ENCODE results near the gene TRIM17.

Gene TRIM17

GRCh38 chr1:228416217-228416933 is at the start of gene TRIM17:
TRIM17 (minus strand) TSS chr1:228416861; CDS start chr1:228415072, 1,789 bp downstream.
- no peak for DNase-seq (ENCODE audit: extremely low read depth in 1 of 2, low read depth in 1 of 2)

- DNase-seq (ENCODE audit: extremely low read depth in 1 of 2, low read depth in 1 of 2), result no peak
Measured at GRCh38 chr1:228465571-228466146, 49.0 kb upstream of the TRIM17 start.

DNA sequence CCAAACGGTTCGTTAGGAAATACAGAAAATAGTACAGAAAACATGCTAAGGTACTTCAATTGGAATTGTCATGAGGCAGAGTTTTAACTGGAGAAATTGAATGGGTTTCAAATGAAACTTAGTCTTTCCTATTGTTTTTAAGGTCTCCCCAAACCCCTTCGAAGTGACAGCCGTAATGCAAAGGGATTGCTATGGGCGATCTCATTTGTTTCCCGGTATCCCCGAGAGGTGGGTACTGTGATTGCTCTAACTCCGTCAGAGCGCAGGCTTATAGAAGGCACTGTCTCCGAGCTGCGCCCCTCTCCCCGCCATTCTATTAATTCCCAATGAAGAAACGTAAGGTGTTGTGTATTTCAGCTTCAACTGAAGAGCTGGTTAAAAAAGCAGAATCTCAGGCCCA is 48.5 kb upstream of the TRIM17 start:
- DNase-seq (ENCODE audit: extremely low read depth in 1 of 2, low read depth in 1 of 2), result no peak

- DNase-seq (ENCODE audit: extremely low read depth in 1 of 2, low read depth in 1 of 2), result peak; percentile 72 to 85
Measured at GRCh38 chr1:228464487-228464983, 47.9 kb upstream of the TRIM17 start.

- DNase-seq (ENCODE audit: extremely low read depth in 1 of 2, low read depth in 1 of 2), result peak; percentile 52 to 76
Measured at GRCh38 chr1:228463559-228464455, 47.1 kb upstream of the TRIM17 start.

DNA sequence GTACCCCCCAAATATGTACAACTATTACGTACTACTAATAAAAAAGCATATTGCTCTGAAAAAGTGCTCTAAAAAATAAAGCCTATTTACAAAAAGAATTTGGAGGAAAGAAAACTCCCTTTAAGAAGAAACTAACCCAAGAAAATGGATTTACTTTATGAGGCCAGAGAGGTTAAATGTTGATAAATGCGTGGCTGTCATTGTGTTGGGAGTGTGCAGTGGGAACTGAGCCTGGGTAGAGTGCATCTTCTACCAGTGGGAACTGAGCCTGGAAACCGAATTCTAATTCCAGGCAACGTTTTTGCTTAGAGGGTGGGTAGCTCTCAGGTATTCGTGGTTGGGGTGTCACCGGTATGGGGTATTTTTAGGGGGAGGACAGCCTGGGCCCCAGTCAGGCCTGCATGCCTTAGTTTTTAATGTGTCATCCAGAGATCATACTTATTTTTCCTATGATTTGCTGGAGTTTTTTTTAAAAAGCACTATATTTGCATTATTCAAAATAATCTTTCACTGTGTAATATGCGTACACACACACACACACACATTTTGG is 46.4 kb upstream of the TRIM17 start:
- no peak for DNase-seq (ENCODE audit: extremely low read depth in 1 of 2, low read depth in 1 of 2)

- no peak for DNase-seq (ENCODE audit: extremely low read depth in 1 of 2, low read depth in 1 of 2)
Measured at GRCh38 chr1:228462560-228462959, 45.9 kb upstream of the TRIM17 start.

- DNase-seq (ENCODE audit: extremely low read depth in 1 of 2, low read depth in 1 of 2), result no peak
Measured at GRCh38 chr1:228460821-228461220, 44.2 kb upstream of the TRIM17 start.

DNA sequence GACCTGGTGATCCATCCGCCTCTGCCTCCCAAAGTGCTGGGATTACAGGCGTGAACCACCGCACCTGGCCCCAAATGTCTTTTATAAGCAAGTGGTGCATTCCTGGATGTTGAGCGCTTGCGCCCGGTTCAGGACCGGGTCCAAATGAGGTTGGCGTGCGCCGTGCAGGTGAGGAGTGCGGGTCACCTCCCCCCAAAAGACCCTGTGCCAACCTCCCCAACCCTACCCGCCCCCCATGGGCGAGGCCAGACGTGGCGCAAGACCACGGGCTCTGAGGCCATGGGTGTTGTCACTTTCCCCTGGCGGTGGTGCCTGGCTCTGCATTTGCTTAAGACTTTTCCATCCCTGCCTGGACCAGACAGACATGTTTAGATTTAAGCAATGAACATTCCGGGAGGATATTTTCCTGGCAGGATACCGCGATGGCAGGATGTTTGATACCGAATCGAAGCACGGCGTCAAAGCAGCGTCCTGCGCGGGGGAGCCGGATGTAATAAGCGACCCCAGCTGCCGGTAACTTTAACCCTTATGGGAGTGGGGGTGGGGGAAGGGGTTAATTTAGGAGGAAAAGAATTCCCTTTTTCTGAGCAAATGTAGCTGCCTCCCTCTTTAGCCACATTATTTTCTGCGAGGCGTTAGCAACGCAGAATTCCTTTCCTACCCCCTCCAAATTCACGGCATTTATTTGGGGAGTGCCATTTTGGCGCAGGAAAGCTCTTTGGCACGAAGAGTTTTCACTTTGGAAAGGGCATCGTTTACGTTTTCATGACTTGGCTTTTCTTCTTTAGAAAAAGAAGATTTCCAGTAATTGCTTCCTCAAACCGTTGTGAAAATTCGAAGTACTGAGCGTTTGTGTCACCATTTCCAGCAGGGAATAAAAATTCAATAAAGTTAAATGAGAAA is 42.7 kb upstream of the TRIM17 start:
- DNase-seq (ENCODE audit: extremely low read depth in 1 of 2, low read depth in 1 of 2), result no peak

DNA sequence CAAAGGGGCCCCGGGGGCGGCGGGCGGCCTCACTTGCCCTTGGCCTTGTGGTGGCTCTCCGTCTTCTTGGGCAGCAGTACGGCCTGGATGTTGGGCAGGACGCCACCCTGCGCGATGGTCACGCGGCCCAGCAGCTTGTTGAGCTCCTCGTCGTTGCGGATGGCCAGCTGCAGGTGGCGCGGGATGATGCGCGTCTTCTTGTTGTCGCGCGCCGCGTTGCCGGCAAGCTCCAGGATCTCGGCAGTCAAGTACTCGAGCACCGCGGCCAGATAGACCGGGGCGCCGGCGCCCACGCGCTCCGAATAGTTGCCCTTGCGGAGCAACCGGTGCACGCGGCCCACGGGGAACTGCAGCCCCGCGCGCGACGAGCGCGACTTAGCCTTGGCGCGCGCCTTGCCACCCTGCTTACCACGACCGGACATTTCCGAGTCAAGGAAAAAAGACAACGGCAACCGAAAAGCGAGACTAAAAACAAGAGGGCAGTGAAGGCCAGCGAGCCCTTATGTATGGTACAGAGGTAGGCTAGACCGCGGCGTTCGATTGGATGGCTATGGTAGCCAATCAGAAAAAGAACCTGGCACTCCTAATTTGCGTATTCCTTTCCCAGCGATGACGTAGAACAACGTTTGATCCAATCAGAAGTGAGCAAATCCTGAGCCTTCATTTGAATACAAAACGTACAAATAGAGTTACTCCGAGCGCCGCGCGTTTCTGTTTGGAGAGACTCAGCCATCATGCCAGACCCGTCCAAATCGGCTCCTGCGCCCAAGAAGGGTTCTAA is 40.9 kb upstream of the TRIM17 start:
- peak; percentile 66 to 85 for DNase-seq (ENCODE audit: extremely low read depth in 1 of 2, low read depth in 1 of 2)

DNA sequence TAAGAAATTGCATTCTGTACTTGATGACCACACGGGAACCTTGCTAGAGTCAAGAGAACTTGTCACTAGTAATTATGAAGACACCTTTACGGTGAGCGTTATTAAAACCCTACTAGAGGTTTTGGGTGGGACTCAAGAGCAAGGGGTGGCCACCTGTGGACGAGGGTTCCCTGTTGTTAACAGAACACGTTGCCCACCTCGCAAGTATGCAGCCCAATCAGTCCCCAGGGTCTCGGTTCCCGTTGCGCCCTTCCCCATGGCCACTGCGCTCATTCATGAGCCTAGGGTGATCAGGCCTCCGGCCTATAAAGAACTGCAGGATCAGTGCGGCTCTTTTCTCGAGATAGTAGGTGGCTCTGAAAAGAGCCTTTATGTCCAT is 40.3 kb upstream of the TRIM17 start:
- DNase-seq (ENCODE audit: extremely low read depth in 1 of 2, low read depth in 1 of 2), result peak in 1 of 2 donors; percentile 16

DNA sequence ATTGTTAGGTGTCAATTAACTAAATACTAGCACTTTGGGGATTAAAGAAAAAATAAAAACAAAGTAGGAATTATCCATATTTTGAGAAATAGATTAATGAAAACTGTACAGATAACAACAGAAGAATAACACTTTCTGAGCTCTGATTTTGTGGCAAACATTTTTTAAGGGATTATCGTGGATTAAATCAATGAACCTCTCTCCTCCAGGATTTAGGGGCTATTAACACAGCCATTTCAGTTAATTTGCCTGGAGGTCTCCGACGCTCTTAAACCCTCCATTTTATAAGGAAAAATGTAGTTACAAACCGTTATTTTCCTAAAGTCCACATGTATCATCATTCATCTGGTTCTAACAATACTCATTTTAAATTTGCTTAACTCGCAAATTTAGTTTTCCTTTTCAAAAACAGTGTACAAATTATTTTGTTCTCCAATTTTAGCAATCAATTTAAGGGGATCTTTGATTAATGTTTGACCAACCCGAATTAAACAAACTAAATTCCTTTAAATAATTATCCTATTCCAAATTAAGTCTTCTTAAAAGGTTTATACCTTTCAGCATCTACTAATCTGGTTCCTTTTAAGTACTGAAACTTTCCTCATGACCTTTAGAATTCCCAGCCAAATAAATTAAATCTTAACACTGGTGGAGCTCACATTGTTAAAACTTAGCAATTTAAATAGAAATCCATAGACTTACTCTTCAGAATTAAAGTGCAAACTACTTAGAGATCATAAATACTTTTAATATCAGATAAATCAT is 39.8 kb upstream of the TRIM17 start:
- no peak for DNase-seq (ENCODE audit: extremely low read depth in 1 of 2, low read depth in 1 of 2)

DNA sequence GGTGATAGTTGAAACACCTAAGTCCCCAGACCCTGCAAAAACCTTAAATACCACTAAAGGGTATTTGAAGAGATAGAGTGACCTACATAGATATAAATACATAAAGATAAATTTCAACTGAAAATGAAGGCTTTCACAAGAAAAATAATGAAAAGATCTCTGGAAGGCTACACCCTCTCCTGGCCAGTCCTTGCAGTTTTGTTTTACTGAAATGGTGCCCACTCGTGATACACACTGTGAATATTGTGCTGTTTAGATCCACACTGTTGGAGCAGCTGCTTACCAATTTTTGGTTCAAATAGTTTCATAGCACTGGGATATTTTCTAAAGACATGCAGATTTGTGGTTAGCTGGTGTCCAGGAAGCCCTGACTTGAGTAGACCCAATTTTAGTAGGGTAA is 39.1 kb upstream of the TRIM17 start:
- no peak for DNase-seq (ENCODE audit: extremely low read depth in 1 of 2, low read depth in 1 of 2)

- no peak for DNase-seq (ENCODE audit: extremely low read depth in 1 of 2, low read depth in 1 of 2)
Measured at GRCh38 chr1:228454238-228454637, 37.6 kb upstream of the TRIM17 start.

- DNase-seq (ENCODE audit: extremely low read depth in 1 of 2, low read depth in 1 of 2), result no peak
Measured at GRCh38 chr1:228453614-228454013, 37.0 kb upstream of the TRIM17 start.

- no peak for DNase-seq (ENCODE audit: extremely low read depth in 1 of 2, low read depth in 1 of 2)
Measured at GRCh38 chr1:228453022-228453560, 36.4 kb upstream of the TRIM17 start.

DNA sequence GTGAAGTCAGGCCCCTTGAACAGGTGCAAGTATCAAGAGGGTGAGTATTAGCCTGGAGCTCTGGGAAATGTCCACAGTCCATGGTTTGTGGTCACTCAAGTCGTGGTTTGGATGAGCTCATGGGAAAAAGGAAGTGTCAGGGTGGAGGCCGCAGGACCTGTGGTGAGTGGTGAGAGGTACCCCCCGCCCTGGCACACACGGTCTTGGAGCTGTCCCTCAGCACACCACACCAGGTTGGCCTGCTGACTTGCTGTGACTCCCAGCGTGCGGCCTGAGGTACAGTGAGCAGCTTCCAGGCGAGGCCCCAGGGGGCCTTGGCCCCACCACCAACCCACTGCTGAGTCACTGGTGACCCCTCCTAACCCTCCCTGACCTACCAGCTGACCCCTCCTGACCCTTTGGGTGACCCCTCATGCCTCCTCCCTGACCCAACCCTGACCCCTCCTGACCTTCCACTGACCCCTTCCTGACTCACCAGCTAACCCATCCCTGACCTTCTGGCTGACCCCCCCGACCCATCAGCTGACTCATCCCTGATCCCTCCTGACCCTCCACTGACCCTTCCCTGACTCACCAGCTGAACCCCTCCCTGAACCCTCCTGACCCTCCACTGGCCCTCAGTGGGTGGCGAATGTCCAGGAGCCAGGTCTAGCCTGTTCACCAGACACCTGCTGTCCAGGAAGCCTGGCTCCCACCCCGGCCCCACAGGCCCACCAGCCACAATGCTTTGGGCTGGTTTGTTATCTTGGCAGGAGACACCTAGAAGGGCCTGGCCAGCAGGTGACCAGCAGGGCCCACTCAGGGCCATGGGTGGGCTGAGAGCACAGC is 35.7 kb upstream of the TRIM17 start:
- no peak for DNase-seq (ENCODE audit: extremely low read depth in 1 of 2, low read depth in 1 of 2)

- DNase-seq (ENCODE audit: extremely low read depth in 1 of 2, low read depth in 1 of 2), result no peak
Measured at GRCh38 chr1:228450200-228450599, 33.5 kb upstream of the TRIM17 start.

Measured in stimulated activated CD8-positive, alpha-beta memory T cell treated with anti-CD3 and anti-CD28 coated beads, Interleukin-7, amount 100 ng/mL, for 48 hours (primary cell).